Parathyroid adenoma (tissue), 2 donors: Measurements from ENCODE around the gene EIF3K.

Source experiments
- H2AFZ ChIP-seq: fragments of 300-600 bp; sonication (generic); one replicate; pipeline ENCODE4 v1.7.0; 2017; ENCODE audit warnings: antibody characterized with exemption, mild to moderate bottlenecking
- H3K27ac ChIP-seq: fragments of 300-600 bp; sonication (generic); one replicate; pipeline ENCODE4 v1.7.0; 2017
- H3K27me3 ChIP-seq: fragments of 300-600 bp; sonication (generic); one replicate; pipeline ENCODE4 v1.7.0; 2017; ENCODE audit warnings: low read length; ENCODE audit not compliant: control insufficient read depth, insufficient read depth
- H3K36me3 ChIP-seq: fragments of 300-600 bp; sonication (generic); one replicate; pipeline ENCODE4 v1.7.0; 2017; ENCODE audit warnings: low read length; ENCODE audit not compliant: control insufficient read depth, insufficient read depth
- H3K4me1 ChIP-seq: fragments of 300-600 bp; sonication (generic); one replicate; pipeline ENCODE4 v1.7.0; 2017; ENCODE audit warnings: control low read depth
- H3K4me2 ChIP-seq: fragments of 300-600 bp; sonication (generic); one replicate; pipeline ENCODE4 v1.7.0; 2017; ENCODE audit warnings: low read length
- H3K4me3 ChIP-seq: fragments of 300-600 bp; sonication (generic); one replicate; pipeline ENCODE4 v1.7.0; 2017; ENCODE audit warnings: low read depth, low read length
- H3K79me2 ChIP-seq: fragments of 300-600 bp; sonication (generic); one replicate; pipeline ENCODE4 v1.7.0; 2017; ENCODE audit warnings: control low read depth
- H3K9ac ChIP-seq: fragments of 300-600 bp; sonication (generic); one replicate; pipeline ENCODE4 v1.7.0; 2017; ENCODE audit warnings: mild to moderate bottlenecking
- H3K9me3 ChIP-seq: fragments of 300-600 bp; sonication (generic); one replicate; pipeline ENCODE4 v1.7.0; 2017; ENCODE audit warnings: low read length; ENCODE audit not compliant: control insufficient read depth
- CTCF ChIP-seq: fragments of 300-600 bp; sonication (generic); IDR thresholded peaks from one replicate; pipeline ENCODE4 v1.7.0; 2017; ENCODE audit warnings: antibody characterized with exemption, mild to moderate bottlenecking
- donor health status: primary hyperparathyroidism.

Gene EIF3K

GRCh38 chr19:38617764-38618589, 1.0 kb upstream of the EIF3K start, which contains the start of gene MAP4K1:
TSS of gene MAP4K1 (minus strand) at chr19:38617953. CDS start at chr19:38617895, 58 bp downstream.
- H3K4me2 ChIP-seq, result peak within 1 kb of the TSS; percentile 72
- H3K79me2 ChIP-seq, result peaks cover 11% of the 10 kb centered on the region
- peak within 1 kb of the TSS; percentile 99 for H2AFZ ChIP-seq
- H3K27ac ChIP-seq, result peak within 1 kb of the TSS; percentile 80
- H3K9ac ChIP-seq, result peak within 1 kb of the TSS; percentile 78
- TF ChIP-seq CTCF, result no peak
- no peaks in the 10 kb centered on the region for H3K9me3 ChIP-seq
- no peaks in the 10 kb centered on the region for H3K36me3 ChIP-seq
- peaks cover 13% of the 10 kb centered on the region for H3K4me1 ChIP-seq
- H3K27me3 ChIP-seq, result no peaks in the 10 kb centered on the region
- H3K4me3 ChIP-seq, result peak within 1 kb of the TSS; percentile 87

- Histone ChIP-seq H3K4me1 (peaks cover 13% of the 10 kb centered on the region), H3K27ac (peak overlapping the region; percentile 80), H2AFZ (peak overlapping the region; percentile 99), H3K4me3 (peak overlapping the region; percentile 87), H3K9me3 (no peaks in the 10 kb centered on the region), H3K36me3 (no peaks in the 10 kb centered on the region), H3K4me2 (peak overlapping the region; percentile 81), H3K27me3 (no peaks in the 10 kb centered on the region), H3K79me2 (peaks cover 11% of the 10 kb centered on the region), H3K9ac (peak overlapping the region; percentile 44)
- no peak for TF ChIP-seq CTCF
Observed at GRCh38 chr19:38619361-38620174, 580 bp downstream of the EIF3K start.

- H2AFZ ChIP-seq, result no peak overlapping the region
- no peaks in the 10 kb centered on the region for H3K27me3 ChIP-seq
- H3K79me2 ChIP-seq, result peaks cover 8% of the 10 kb centered on the region
- H3K27ac ChIP-seq, result no peak overlapping the region
- no peak overlapping the region for H3K4me3 ChIP-seq
- H3K36me3 ChIP-seq, result no peaks in the 10 kb centered on the region
- no peak overlapping the region for H3K9ac ChIP-seq
- H3K4me1 ChIP-seq, result peaks cover 4% of the 10 kb centered on the region
- TF ChIP-seq CTCF, result no peak
- H3K9me3 ChIP-seq, result no peaks in the 10 kb centered on the region
- H3K4me2 ChIP-seq, result no peak overlapping the region
Observed at GRCh38 chr19:38624822-38625221, 5.8 kb downstream of the EIF3K start.

- Histone ChIP-seq H3K4me1 (no peaks in the 10 kb centered on the region), H3K4me2 (no peak overlapping the region), H2AFZ (no peak overlapping the region), H3K36me3 (no peaks in the 10 kb centered on the region), H3K9me3 (no peaks in the 10 kb centered on the region), H3K27ac (no peak overlapping the region), H3K9ac (no peak overlapping the region), H3K79me2 (no peaks in the 10 kb centered on the region), H3K4me3 (no peak overlapping the region), H3K27me3 (no peaks in the 10 kb centered on the region)
- TF ChIP-seq CTCF, result no peak
Observed at GRCh38 chr19:38626401-38626800, 7.4 kb downstream of the EIF3K start.
